Measurements from ENCODE around the gene SLC25A1. TPM values are rescaled to one million over a fixed set of nuclear protein-coding genes. Genes with fewer than 3 reads are reported as not detected.

Gene SLC25A1
- total RNA-seq, 1 experiment from 2014 or later: 151 TPM

GRCh38 chr22:19147195-19147780, 31.2 kb downstream of the SLC25A1 start:
- H3K4me2 ChIP-seq (ENCODE audit: insufficient read depth, insufficient read length, low read length): no peak overlapping the region
- H3K79me1 ChIP-seq (ENCODE audit: insufficient read depth, low read depth, low read length, poor library complexity, severe bottlenecking): no peaks in the 10 kb centered on the region
- H4K91ac ChIP-seq (ENCODE audit: insufficient read length, low read depth, low read length): no peak overlapping the region
- no peak overlapping the region for H2BK5ac ChIP-seq (ENCODE audit: insufficient read length, low read length)
- no peak for TF ChIP-seq CTCF (conservative IDR thresholded peaks at IDR 0.05)
- H3K23me2 ChIP-seq (ENCODE audit: insufficient read length, low read depth, low read length, poor library complexity, severe bottlenecking): peaks cover 8% of the 10 kb centered on the region
- no peak overlapping the region for H4K5ac ChIP-seq (ENCODE audit: insufficient read length, low read depth, low read length)
- peaks cover 56% of the 10 kb centered on the region for H3K27me3 Mint-ChIP-seq (ENCODE audit: low read depth)
- H3K23ac ChIP-seq (ENCODE audit: insufficient read length, low read depth, low read length): no peak overlapping the region
- no peak overlapping the region for H4K8ac ChIP-seq (replicated peaks; ENCODE audit: insufficient read length, low read depth, low read length)
- H2BK12ac ChIP-seq (ENCODE audit: insufficient read length, low read depth, low read length): no peak overlapping the region
- no peaks in the 10 kb centered on the region for H3K9me3 ChIP-seq (ENCODE audit: control insufficient read depth, low read depth, low read length)
- H3K18ac ChIP-seq (ENCODE audit: insufficient read length, low read depth, low read length): no peak overlapping the region
- no peak overlapping the region for H3K9ac ChIP-seq (ENCODE audit: extremely low read depth, insufficient read length, low read length)
- H3K4me1 Mint-ChIP-seq: peaks cover 17 to 29% of the 10 kb centered on the region in 2 experiments
- H2AFZ ChIP-seq (ENCODE audit: low read length): no peak overlapping the region
- no peak overlapping the region for H3K14ac ChIP-seq (ENCODE audit: insufficient read depth, low read length)
- H3K4me3 Mint-ChIP-seq: peak overlapping the region in 1 of 2 experiments; percentile 45; a peak in 1 of 5 replicates
- no peak overlapping the region for H3K56ac ChIP-seq (ENCODE audit: insufficient read length, low read depth, low read length)
- WGBS (ENCODE audit: extremely low coverage, insufficient read length, low lambda C conversion rate): no CpG with 5 or more reads among the region's 9 CpGs
- no peak overlapping the region for H3K27ac Mint-ChIP-seq
- no peak overlapping the region for H2BK20ac ChIP-seq (ENCODE audit: low read depth, low read length, poor library complexity, severe bottlenecking)
- H3K9me3 Mint-ChIP-seq: peaks cover 13% of the 10 kb centered on the region in 2 experiments
- H2BK15ac ChIP-seq (ENCODE audit: low read depth, low read length): no peak overlapping the region
- H3K27ac ChIP-seq (ENCODE audit: insufficient read length, low read depth, low read length): no peak overlapping the region
- peaks cover 8 to 9% (median 9%) of the 10 kb centered on the region in 3 experiments; a peak in 6 of 7 replicates for H3K36me3 Mint-ChIP-seq (ENCODE audit: insufficient read depth in 1 of 3, low read depth in 3 of 3)
- no peaks in the 10 kb centered on the region for H3K4me1 ChIP-seq (ENCODE audit: insufficient read depth, low read length)
- H3K27me3 ChIP-seq (ENCODE audit: insufficient read depth, low read length): peaks cover 45% of the 10 kb centered on the region
- H4K20me1 ChIP-seq (ENCODE audit: control insufficient read depth, insufficient read depth, insufficient read length): no peaks in the 10 kb centered on the region
- H3K4ac ChIP-seq (ENCODE audit: low read depth, low read length): no peak overlapping the region
- no peak for DNase-seq
- H3T11ph ChIP-seq (ENCODE audit: low read length): no peak overlapping the region
- H2AK5ac ChIP-seq (ENCODE audit: insufficient read length, low read length): no peak overlapping the region
- H2BK120ac ChIP-seq (ENCODE audit: low read depth, low read length, poor library complexity, severe bottlenecking): no peak overlapping the region
- peaks cover 3% of the 10 kb centered on the region; the same call in 1 of the 2 replicates for H3K79me2 ChIP-seq (ENCODE audit: insufficient read depth, low read length)

Measured in H9 (cell line).